DMS114 treated with DMSO at 0.1 percent for 48 hours (cell line): Measurements from ENCODE around the gene NFIA.

Experiments
- DNase-seq: peaks from one replicate; lab custom pipeline; 2025; ENCODE audit not compliant: unreplicated experiment; lab: John Stamatoyannopoulos, UW

Gene NFIA

GRCh38 chr1:61353797-61354406 is 271.5 kb downstream of the NFIA start:
- DNase-seq: no peak

GRCh38 chr1:61356016-61356415 is 273.7 kb downstream of the NFIA start:
- DNase-seq: no peak

- no peak for DNase-seq
These were observed 274.6 kb downstream of the NFIA start for GRCh38 chr1:61356995-61357394.

GRCh38 chr1:61357539-61357938 is 275.2 kb downstream of the NFIA start:
- DNase-seq: no peak

GRCh38 chr1:61358770-61359455 is 276.6 kb downstream of the NFIA start:
- no peak for DNase-seq

GRCh38 chr1:61361931-61362330 is 279.6 kb downstream of the NFIA start:
- no peak for DNase-seq

- no peak for DNase-seq
These were observed 280.0 kb downstream of the NFIA start for GRCh38 chr1:61362351-61362750.

GRCh38 chr1:61368366-61368765 is 286.0 kb downstream of the NFIA start:
- DNase-seq: no peak

GRCh38 chr1:61368876-61369275 is 286.5 kb downstream of the NFIA start:
- DNase-seq: no peak

- no peak for DNase-seq
These were observed 288.0 kb downstream of the NFIA start for GRCh38 chr1:61370177-61370912.

GRCh38 chr1:61370913-61371279 is 288.5 kb downstream of the NFIA start:
- no peak for DNase-seq

GRCh38 chr1:61372944-61373343 is 290.6 kb downstream of the NFIA start:
- DNase-seq: no peak

- DNase-seq: no peak
These were observed 291.8 kb downstream of the NFIA start for GRCh38 chr1:61374156-61374555.

- no peak for DNase-seq
These were observed 292.9 kb downstream of the NFIA start for GRCh38 chr1:61375082-61375880.

- DNase-seq: no peak
These were observed 293.8 kb downstream of the NFIA start for GRCh38 chr1:61376151-61376550.

GRCh38 chr1:61377242-61377958 is 295.0 kb downstream of the NFIA start:
- DNase-seq: no peak

GRCh38 chr1:61378494-61379180 is 296.3 kb downstream of the NFIA start:
- DNase-seq: no peak

- DNase-seq: no peak
These were observed 297.3 kb downstream of the NFIA start for GRCh38 chr1:61379693-61380092.

GRCh38 chr1:61380561-61380960 is 298.2 kb downstream of the NFIA start:
- DNase-seq: no peak

GRCh38 chr1:61386323-61386722 is 304.0 kb downstream of the NFIA start:
- DNase-seq: no peak
